SH-SY5Y (cell line): Measurements from ENCODE around the gene CFAP53.

ENCODE experiments used
- GATA2 ChIP-seq: IDR thresholded peaks from 2 replicates; pipeline ENCODE4 v1.6.1; 2011; ENCODE audit warnings: mild to moderate bottlenecking, low read depth, low read length
- GATA3 ChIP-seq: IDR thresholded peaks from 2 replicates; pipeline ENCODE4 v1.6.1; 2011; ENCODE audit warnings: low read depth, mild to moderate bottlenecking, low read length, moderate library complexity

- TF ChIP-seq GATA2 (no peak), GATA3 (no peak)
Measured at GRCh38 chr18:50312296-50313030, 46.2 kb upstream of the CFAP53 start.
